HG02571 (cell line): ENCODE results near the gene PGPEP1.
"Not testable (repeated sequence)": the region's sequence is repeated elsewhere in the genome, so short reads cannot be mapped to it uniquely, and the experiment has no call there.

Experiments used
- ATAC-seq: cut with Tn5 transposase; IDR thresholded peaks from one replicate; pipeline ENCODE4 v1.9.1; 2021; ENCODE audit warnings: mild to moderate bottlenecking, moderate library complexity; ENCODE audit not compliant: unreplicated experiment

Gene PGPEP1

DNA sequence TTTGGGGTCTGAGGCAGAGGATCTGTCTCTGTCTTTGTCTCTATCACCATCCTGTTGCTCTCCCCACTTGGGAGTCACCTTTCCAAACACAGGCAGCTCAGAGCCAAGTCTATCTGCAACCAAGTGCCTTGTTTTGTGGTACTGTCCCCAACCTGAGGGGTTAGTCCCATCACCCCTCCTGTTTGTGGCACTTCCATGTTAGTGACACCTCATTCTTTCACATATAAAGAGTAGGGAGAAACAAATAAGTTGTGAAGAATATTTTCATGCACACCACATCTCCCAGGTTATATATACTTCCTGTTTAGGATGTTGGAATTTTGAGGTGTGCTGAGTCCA, 49.3 kb downstream of the PGPEP1 start:
- ATAC-seq, result no peak

DNA sequence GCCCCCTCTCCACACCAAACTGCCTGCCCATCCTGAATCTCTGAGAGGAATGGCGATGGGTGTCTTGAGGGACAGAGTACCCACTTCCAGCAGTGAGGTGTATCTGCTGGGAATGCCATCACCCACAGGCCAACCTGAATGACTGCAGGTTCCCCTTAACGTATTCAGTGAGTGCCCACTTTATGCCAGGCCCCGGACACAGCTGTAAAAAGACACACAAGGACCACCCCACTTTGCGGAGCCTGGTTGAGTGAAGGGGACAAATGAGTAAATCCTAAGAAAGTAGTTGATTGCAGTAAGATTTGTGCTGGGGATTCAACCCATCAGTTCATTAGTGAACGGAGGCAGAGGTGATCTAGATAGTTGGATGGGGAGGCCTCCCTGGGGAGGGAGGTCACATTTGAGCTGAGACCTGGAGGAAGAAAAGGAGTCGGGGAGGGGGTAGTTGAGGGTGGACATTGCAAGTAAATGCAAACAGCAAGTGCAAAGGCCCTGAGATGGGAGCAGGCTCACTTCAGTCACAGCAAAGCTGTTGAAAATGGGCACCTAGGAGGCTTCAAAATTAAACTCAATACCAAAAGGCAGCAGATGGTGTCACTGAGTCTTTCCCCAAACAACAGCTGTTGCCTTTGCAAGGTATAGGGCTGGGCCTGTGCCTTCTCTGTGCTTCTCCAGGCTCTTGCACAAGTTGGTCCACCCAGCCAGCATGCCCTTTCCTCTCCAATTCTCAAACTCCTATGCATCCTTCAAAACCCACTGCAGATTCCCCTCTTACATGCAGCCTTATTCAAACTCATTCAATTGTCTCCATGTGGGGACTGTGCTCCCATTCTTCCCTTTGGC, 49.9 kb downstream of the PGPEP1 start:
- ATAC-seq, result no peak

DNA sequence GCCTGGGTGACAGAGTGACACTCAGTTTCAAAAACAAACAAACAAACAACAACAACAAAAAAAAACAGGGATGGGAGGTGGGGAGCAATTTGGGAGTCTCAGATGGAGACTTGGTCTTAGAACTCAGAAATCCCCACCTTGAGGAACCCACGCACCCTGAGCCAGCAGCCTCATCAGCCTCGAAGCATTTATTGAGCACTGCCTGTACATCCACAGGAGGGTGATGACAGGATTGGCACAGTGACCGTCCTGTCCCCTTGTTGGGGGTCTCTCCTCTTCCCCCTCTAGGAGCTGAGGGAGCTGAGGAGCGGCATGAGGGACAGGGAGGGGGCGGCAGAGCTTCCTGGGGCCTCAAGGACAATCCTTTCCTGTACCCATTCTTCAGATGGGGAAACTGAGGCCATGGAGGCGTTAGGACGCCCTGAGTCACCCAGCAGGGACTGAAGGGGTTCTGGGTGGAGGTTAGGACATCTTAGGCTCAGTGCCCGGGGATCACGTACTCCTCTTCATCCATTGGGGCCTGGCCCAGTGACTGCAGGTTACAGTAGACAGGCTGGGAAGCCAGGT, 51.2 kb downstream of the PGPEP1 start:
- ATAC-seq, result no peak

DNA sequence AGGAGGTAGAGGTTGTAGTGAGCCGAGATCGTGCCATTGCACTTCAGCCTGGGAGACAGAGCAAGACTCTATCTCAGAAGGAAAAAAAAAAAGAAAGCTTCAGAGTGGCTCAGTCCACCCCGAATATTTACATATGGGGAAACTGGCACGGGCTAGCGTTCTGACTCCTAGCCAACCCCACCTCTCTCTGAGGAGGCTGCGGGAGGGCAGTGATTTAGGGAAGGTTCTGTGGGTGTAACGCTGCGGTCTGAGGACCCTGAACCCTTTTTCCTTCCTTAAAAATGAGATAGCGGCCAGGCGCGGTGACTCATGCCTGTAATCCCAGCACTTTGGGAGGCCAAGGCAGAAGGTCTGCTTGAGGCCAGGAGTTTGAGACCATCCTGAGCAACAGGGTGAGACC, 52.0 kb downstream of the PGPEP1 start:
- ATAC-seq, result no peak

DNA sequence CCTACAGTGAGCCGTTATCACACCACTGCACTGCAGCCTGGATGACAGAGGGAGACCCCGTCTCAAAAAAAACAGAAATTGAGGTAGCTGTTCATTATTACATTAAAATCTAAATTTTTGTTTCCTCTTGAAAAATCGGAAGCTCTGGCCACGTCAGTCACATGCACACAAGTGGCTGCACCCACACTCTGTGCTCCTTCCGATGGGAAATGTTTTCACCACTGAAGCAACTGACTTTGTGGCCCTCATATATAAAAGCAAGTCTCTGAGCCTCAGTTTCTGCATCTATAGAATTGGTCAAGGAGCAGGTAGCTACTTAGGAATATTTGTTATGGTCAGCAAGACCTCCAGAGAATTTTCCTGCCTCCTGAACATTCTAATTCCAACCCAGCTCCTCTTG, 52.5 kb downstream of the PGPEP1 start:
- no peak for ATAC-seq

DNA sequence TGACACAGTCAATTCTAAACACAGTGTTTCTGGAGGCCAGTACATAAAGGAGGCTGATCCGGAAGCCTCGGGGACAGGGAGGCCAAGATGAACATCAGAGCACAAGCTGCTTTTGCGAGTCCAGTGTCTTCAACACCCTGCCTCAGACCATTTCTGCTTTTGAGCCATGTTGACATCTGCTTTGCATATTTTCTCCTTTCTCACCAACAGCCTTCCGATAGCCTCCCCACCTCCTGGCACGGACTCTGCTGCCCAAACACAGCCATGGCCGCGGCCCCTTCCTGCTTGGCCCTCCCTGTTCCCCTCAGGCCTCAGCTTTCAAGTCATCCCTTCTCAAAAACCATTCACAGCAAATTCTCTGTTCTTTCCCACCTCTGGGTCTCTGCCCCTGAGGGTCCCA, 53.4 kb downstream of the PGPEP1 start:
- ATAC-seq, result no peak

DNA sequence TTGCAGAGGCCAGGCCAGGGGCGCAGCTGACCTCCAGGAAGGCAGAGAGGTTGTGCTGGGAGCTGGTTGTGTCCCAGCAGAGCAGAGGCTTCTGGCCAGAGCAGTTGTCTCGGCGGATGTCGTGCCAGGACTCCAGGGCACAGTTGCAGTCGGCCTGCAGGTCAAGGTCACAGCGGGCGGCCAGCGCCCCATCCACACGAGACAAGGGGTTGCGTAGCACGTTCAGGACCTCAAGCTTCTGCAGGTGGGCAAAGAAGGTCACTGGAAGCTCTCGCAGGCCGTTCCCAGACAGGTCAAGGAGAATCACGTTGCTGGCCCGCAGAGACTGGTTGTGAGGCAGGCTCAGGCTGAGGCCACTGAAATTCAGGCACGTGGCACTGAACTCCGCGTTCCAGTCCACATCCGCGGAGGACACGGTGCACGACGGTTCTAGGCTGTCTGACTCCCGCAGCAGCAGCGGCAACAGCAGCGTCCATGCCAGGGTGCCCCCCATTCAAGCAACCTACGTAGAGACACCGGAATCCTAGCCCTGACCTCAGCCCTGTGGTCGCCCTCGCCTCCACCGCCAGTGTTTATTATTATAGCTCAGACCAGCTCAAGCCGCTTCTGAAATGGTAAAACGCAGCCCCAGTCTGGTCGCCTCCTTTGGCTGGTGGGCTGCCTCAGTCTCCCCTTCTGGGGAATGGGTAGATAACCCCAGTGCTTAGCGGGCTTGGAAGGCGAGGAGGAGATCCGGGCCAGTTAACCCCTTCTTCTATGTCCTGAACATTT, 56.3 kb downstream of the PGPEP1 start:
- no peak for ATAC-seq

DNA sequence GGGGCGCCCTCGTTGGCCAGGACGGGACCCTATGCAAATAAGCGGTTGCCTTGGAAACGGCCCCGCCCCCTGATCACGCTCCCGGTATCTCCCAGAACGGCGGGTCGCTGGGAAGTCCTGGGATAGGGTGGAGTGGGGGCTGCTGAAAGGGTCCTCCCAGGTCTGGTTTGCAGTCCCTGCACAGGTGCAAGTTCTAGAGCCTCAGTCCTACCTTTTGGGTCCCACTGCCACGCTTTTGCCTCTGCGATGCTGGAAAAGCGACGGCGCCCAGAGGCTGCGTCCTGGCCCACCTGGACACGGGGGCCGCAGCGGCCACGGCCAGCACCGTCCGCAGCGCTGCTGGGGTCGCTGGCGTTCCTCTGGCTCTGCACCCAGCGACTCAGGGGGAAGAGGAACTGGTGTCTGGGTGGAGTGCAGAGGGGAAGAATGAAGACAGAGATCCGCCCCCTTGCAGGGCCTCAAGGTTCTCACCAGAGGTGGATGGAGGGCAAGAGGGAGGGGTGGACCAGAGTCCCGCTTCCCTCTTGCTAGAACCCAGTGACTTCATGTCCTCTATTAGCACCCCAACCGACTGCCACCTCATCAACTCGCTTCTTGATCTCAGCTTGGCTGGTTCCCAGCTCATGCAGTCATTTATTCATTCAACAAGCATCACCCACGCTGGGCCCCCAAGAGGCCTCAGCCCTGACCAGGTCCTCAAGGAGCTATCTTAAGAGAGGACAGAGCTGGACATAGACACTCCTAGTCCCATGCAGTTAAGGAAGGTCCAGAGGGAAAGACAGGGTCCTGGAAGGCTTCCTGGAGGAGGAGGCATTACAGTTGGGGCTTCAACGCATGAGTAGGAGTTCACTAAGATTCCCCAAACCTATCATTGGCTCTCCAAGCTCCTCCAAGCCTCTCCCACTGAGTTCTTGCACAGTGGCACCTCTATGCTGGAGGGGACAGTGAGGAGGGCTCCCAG, 57.1 kb downstream of the PGPEP1 start, which contains the start of gene LRRC25:
LRRC25 (minus strand) TSS at position 381 of the 961 bp plus-strand sequence. CDS start 659 bp downstream, outside the sequence.
- ATAC-seq, result no peak

DNA sequence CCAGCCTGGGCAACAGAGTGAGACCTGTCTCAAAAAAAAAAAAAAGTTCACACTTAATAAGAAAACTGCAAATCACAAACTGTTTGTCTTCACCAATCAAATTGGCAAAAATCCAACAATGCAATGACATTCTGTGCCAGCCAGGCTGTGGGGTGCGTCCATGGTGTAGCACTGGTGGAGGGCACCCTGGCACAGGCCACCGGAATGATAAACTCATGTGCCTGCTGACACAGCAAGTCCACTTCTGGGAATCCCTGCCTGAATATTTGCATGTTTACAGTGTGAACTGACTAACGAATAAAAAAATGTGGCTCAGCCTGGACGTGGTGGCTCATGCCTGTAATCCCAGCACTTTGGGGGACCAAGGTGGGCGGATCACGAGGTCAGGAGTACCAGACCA, 58.6 kb downstream of the PGPEP1 start:
- no peak for ATAC-seq

DNA sequence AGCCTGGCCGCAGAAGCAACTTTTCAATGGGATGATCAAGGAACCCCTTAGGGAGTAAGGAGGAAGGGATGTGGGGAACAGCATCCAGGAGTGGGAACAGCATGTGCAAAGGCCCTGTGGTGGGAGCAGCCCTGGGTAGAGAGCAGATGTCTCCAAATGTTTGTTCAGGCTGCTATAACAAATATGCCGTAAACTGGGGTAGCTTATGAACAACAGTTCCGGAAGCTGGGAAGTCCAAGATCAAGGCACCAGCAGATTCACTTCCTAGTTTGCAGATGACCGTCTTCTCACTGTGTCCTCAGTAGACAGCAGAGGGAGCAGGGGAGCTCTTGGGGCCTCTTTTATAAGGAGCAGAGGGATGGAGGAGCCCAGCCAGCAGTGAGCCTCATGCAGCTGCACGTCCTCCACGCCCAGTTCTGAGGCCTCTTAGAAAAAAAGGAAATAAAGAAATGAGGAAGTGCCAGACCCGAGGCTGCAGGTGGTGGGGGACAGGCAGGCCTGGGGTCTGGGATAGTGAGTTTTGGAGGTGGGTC, 61.2 kb downstream of the PGPEP1 start:
- ATAC-seq, result no peak

DNA sequence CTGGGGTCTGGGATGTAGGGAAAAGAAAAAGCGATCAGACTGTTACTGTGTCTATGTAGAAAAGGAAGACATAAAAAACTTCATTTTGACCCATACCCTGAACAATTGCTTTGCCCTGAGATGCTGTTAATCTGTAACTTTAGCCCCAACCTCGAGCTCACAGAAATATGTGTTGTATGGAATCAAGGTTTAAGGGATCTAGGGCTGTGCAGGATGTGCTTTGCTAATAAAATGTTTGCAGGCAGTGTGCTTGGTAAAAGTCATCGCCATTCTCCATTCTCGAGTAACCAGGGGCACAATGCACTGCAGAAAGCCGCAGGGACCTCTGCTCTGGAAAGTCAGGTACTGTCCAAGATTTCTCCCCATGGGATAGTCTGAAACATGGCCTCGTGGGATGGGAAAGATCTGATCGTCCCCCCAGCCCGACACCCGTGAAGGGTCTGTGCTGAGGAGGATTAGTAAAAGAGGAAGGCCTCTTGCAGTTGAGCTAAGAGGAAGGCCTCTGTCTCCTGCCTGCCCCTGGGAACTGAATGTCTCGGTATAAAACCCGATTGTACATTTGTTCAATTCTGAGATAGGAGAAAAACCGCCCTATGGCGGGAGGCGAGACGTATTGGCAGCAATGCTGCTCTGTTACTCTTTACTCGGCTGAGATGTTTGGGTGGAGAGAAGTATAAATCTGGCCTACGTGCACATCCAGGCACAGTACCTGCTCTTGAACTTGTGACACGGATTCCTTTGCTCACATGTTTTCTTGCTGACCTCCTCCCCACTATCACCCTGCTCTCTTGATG, 62.3 kb downstream of the PGPEP1 start:
- ATAC-seq, result not testable (repeated sequence)

DNA sequence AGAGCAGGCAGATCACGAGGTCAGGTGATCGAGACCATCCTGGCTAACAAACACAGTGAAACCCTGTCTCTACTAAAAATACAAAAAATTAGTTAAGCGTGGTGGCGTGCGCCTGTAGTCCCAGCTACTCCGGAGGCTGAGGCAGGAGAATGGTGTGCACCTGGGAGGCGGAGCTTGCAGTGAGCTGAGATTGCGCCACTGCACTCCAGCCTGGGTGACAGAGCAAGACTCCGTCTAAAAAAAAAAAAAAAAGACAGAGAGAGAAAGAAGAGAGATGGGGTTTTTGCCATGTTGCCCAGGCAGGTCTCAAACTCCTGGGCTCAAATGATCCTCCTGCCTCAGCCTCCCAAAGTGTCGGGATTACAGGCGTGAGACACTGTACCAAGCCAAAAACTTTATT, 65.4 kb downstream of the PGPEP1 start:
- not testable (repeated sequence) for ATAC-seq

DNA sequence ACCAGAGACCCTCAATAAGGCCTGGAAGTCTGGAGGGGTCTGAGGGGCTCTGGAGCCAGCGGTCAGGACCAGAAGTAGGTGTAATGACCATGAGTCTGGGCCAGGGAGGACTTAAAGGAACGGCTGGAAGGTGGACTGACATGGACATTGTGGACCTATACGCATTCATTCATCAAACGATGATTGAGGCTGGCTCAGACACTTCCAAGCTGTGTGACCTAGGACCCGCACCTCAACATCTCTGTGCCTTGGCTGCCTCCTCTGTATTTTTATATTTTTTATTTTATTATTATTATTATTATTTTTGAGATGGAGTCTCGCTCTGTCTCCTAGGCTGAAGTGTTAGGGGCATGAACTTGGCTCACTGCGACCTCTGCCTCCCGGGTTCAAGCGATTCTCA, 66.4 kb downstream of the PGPEP1 start:
- no peak for ATAC-seq

DNA sequence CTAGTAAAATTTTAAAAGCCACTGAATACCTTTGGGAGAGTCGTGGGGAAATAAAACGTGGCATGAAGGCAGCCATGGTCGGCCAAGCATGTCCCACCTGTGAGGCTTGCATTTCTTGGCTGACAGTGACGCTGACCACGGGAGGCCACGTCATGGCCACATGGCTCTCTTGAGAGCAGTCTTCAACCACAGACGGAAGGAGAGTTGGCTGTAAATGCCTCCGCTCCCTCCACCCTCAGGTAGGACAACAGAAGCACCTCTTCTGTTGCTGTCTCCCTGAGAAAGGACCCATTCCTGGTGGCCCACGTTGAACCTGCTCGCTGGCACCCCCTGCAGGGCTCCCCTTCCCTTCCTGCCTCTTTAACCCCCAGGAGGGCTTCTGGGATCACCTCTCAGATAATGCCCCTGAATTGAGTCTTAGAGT, 67.7 kb downstream of the PGPEP1 start:
- ATAC-seq, result no peak

DNA sequence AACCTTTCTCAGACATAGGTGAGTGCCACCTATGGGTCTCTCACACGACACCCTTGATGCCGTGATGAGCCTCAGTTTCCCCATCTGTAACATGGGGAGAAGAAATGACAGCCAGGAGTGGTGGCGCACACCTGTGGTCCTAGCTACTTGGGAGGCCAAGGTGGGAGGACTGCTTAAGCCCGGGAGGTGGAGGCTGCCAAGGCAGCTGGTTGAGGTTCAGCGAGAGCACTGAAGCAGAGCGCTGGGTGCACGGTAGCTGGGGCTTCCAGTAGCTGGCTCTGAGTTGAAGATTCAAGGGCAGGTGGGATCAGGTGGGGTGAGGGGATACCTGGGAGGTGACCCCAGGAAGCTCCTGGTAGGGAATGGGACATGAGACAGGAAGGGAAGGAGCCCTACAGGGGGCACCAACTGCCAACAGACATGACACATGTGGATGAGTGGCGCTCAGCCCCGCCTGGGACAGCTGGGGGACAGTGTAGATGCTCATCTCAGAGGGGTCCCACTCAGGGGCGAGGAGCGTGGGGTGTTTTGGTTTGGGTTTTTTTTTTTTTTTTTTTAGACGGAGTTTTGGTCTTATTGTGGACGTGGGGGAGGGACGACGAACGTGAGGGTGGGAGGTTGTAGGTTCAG, 72.3 kb downstream of the PGPEP1 start:
- ATAC-seq, result no peak

DNA sequence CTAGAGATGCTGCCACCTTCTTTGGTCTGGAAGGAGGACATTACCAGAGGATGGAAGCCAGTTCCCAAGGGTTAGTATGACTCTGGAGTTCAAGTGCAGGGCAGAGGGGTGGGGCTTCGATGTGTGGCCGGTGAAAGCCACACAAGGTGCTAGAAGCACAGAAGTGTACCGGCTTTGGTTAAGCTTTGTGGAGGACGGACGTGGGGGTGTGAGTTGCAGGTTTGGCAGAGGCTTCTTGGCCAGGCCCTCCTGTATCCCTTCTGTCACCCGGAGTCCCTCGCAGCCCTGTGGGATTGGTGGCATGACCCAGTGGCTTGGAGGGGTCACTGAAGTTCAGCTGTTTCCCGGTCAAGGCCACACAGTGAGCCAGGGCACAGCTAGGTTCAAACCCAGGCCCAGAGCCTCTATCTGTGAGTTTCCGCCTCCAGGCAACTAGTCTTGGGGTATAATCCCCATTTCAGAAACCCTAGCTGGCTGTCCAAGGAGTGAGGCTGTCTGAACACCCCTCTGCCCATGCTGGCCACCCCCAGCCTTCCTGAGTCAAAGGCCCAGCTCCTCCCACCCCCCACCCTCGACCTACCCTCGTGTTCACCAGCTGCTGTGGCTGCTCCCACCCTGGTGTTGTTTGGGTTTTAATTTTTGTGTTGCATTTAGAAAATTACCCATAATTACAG, 74.2 kb downstream of the PGPEP1 start:
- ATAC-seq, result no peak

DNA sequence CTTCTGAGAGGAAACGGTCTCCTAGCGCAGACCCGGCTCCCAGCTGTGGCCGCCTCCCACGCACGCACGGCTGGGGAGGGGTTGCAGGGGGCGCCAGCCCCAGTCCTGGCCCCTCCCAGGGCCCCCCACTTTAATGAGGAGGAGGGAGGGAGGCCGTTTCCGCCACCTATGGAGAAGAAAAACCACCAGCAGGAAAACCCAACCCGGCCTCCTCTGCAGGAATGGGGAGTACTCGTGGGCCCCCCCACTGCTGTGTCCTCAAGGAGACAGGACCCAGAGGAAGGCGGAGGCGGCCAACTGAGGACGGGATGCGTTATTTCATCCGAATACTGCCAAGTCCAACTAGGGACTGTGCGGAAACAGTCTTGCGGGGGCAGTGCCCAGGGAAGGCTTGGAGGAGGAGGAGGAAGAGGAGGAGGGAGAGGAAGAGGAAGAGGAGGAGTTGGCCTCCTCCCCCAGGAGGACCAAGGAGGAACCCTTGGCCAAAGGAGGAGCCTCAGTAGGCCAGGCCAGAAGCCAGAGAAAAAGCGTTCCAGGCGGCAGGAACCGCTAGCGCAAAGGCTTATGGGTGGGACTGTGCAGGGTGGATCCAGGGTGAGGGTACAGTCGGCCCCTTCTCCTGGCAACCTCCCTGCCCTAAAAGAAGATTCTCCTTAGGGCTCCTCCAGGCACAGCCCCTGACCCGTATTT, 74.9 kb downstream of the PGPEP1 start:
- no peak for ATAC-seq

DNA sequence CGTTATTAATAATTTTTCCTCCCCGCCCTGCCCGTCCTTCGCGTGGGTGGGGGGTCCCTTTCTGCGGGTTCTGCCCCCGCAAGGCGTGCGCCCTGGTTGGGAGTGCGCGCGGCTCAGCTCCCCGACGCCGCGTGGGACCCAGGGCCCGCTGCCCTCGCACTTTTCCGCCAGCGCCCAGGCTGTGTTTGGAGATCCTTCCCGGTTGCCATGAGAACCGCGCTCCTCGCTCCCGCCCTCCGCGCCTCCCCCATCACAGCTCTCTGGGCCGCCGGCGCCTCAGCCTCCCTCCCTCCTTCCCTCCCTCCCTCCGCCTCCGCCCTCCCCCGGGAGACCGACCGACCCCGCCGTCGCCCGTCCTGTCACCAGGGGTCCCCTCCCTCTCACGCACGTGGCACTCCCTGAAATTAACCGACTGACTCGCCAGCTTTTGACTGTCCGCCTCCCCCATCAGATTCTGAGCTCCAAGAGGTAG, 76.4 kb downstream of the PGPEP1 start:
- no peak for ATAC-seq
